B cell (primary cell): ENCODE results near the gene ECE1. TPM values are rescaled to one million over a fixed set of nuclear protein-coding genes. Genes with fewer than 3 reads are reported as not detected.

ENCODE experiments used
- ATAC-seq: fragments of 200-7000 bp; cut with Tn5 transposase; one replicate; pipeline ENCODE4 v1.10.0; 2021; ENCODE audit warnings: low read depth, mild to moderate bottlenecking, moderate number of reproducible peaks, moderate library complexity
- CTCF ChIA-PET: fragments of 350-600 bp; sonication (Branson Sonifier 250); formaldehyde crosslinking; loops from one replicate; lab custom pipeline; 2021; ENCODE audit warnings: antibody characterized with exemption, inconsistent platforms; lab: Charles Lee
- POLR2A ChIA-PET: fragments of 350-600 bp; sonication (Branson Sonifier 250); formaldehyde crosslinking; loops from one replicate; lab custom pipeline; 2021; ENCODE audit warnings: antibody characterized with exemption; lab: Charles Lee
- DNase-seq: peaks from one replicate; pipeline ENCODE4 v3.0.0; 2013
- H2AFZ ChIP-seq: 2 replicates; pipeline ENCODE4 v1.6.1; 2012; ENCODE audit warnings: mild to moderate bottlenecking, low read depth, low read length; ENCODE audit not compliant: insufficient read depth, poor library complexity, severe bottlenecking
- H3K27ac ChIP-seq, 2 donors: 1 replicate in 1 of 2; 2 replicates in 1 of 2; pipeline ENCODE4 v1.5.1; 2012 to 2013; ENCODE audit warnings: low read length in 2 of 2, mild to moderate bottlenecking in 2 of 2, moderate library complexity in 1 of 2
- H3K27me3 ChIP-seq, 4 experiments: fragments of 200-600 bp in 1 of 4; sonication (generic) in 1 of 4; replicated peaks in 1 of 4; 1 replicate in 2 of 4; 2 replicates in 2 of 4; pipeline versions ENCODE4 v1.6.1 to v1.7.0; 2013 to 2016; ENCODE audit warnings: low read length in 3 of 4, mild to moderate bottlenecking in 2 of 4, mixed read lengths in 1 of 4, moderate library complexity in 1 of 4; ENCODE audit not compliant: insufficient read depth in 4 of 4, control insufficient read depth in 3 of 4; ENCODE audit errors: control extremely low read depth in 1 of 4
- H3K36me3 ChIP-seq, 2 experiments: replicated peaks in 1 of 2; 1 replicate in 1 of 2; 2 replicates in 1 of 2; pipeline versions ENCODE4 v1.6.1 to v1.7.1; 2013; ENCODE audit warnings: low read length in 1 of 2; ENCODE audit not compliant: insufficient read depth in 2 of 2, control insufficient read depth in 1 of 2; ENCODE audit errors: control extremely low read depth in 1 of 2, extremely low read depth in 1 of 2
- H3K4me1 ChIP-seq, 2 donors: fragments of 200-600 bp in 1 of 2; sonication (generic) in 1 of 2; 1 replicate in 1 of 2; 2 replicates in 1 of 2; pipeline versions ENCODE4 v1.5.1 to v1.6.1; 2013 to 2017; ENCODE audit warnings: low read length in 2 of 2; ENCODE audit not compliant: control insufficient read depth in 2 of 2, insufficient read depth in 2 of 2
- H3K4me2 ChIP-seq: replicated peaks from 2 replicates; pipeline ENCODE3; 2012; ENCODE audit warnings: mild to moderate bottlenecking, low read depth, low read length; ENCODE audit not compliant: poor library complexity, severe bottlenecking
- H3K4me3 ChIP-seq, 5 experiments: fragments of 200-600 bp in 1 of 5; sonication (generic) in 1 of 5; 1 replicate in 3 of 5; 2 replicates in 2 of 5; pipeline versions ENCODE4 v1.5.1 to v1.7.0; 2011 to 2016; ENCODE audit warnings: low read length in 4 of 5, mild to moderate bottlenecking in 4 of 5, low read depth in 2 of 5, control low read depth in 1 of 5, moderate library complexity in 1 of 5; ENCODE audit not compliant: insufficient read depth in 1 of 5; ENCODE audit errors: control extremely low read depth in 1 of 5, extremely low read depth in 1 of 5
- H3K79me2 ChIP-seq: fragments of 200-600 bp; sonication (generic); one replicate; pipeline ENCODE4 v1.6.0; 2016; ENCODE audit warnings: low read length; ENCODE audit not compliant: control insufficient read depth, insufficient read depth
- H3K9ac ChIP-seq: fragments of 200-600 bp; sonication (generic); 2 replicates; pipeline ENCODE4 v1.6.1; 2017; ENCODE audit warnings: mild to moderate bottlenecking, low read length, moderate library complexity
- H3K9me3 ChIP-seq, 3 donors: one replicate each; pipeline versions ENCODE4 v1.6.1 to v1.7.1; 2013; ENCODE audit warnings: low read length in 2 of 3; ENCODE audit not compliant: control insufficient read depth in 2 of 3, insufficient read depth in 1 of 3; ENCODE audit errors: control extremely low read depth in 1 of 3
- H4K20me1 ChIP-seq: 2 replicates; pipeline ENCODE4 v1.6.0; 2012; ENCODE audit warnings: mild to moderate bottlenecking, low read length; ENCODE audit not compliant: insufficient read depth, control insufficient read depth, poor library complexity, severe bottlenecking
- H3K27ac Mint-ChIP-seq: one replicate; pipeline ENCODE4 v1.8.0; 2021; ENCODE audit warnings: mixed read lengths
- H3K27me3 Mint-ChIP-seq: one replicate; pipeline ENCODE4 v1.8.0; 2021; ENCODE audit warnings: mixed read lengths
- H3K4me1 Mint-ChIP-seq: one replicate; pipeline ENCODE4 v1.8.0; 2021; ENCODE audit warnings: mixed read lengths
- H3K4me3 Mint-ChIP-seq: one replicate; pipeline ENCODE4 v1.8.0; 2021; ENCODE audit warnings: mixed read lengths
- H3K9me3 Mint-ChIP-seq: one replicate; pipeline ENCODE4 v1.8.0; 2022; ENCODE audit warnings: mixed read lengths; ENCODE audit not compliant: insufficient read depth
- CTCF ChIP-seq: fragments of 200-600 bp; IDR thresholded peaks from one replicate; pipeline ENCODE4 v1.8.0; 2022; ENCODE audit warnings: antibody characterized with exemption, mild to moderate bottlenecking
- EZH2 ChIP-seq: IDR thresholded peaks from 2 replicates; pipeline ENCODE4 v1.6.1; 2012; ENCODE audit warnings: borderline replicate concordance, low read depth, mild to moderate bottlenecking, moderate library complexity, low read length; ENCODE audit not compliant: insufficient read depth, poor library complexity, severe bottlenecking
- WGBS: methylation state at CpG from one replicate; pipeline ENCODE4 v1.1.5; 2013; ENCODE audit warnings: missing lambda C conversion rate; ENCODE audit not compliant: insufficient coverage; 5-methylcytosine and 5-hydroxymethylcytosine counted together
- intact Hi-C: fragments of 100-400 bp; cut with micrococcal nuclease; formaldehyde crosslinking; loops from one replicate; pipeline ENCODE4 v1.10.0; 2022
- polyA plus RNA-seq: library from polyadenylated mRNA; depleted of rRNA; stranded (reverse); fragments of >200 nt; gene quantifications from 2 replicates; pipeline ENCODE4 v1.2.3, GENCODE V29; 2012
- total RNA-seq, 2 donors: library from RNA; stranded (reverse); fragments of 120-200 nt in 1 of 2; gene quantifications; 1 replicate in 1 of 2; 2 replicates in 1 of 2; pipeline versions ENCODE4 v1.2.3 to v1.2.4, GENCODE V29; 2013 to 2022

ECE1 gene
- total and polyA plus RNA-seq, 2 donors (not counting 1 experiment from before 2014, with no cell fraction given) = 46.7 to 133 TPM

- no peak for TF ChIP-seq EZH2
- TF ChIP-seq CTCF = no peak
- Histone ChIP-seq H3K79me2 (peaks cover 79% of the 10 kb centered on the region), H3K9ac (no peak overlapping the region)
Observed at GRCh38 chr1:21338573-21339355, 48.5 kb upstream of the ECE1 start.

More at GRCh38 chr1:21338573-21339355, 48.5 kb upstream of the ECE1 start:
- H3K4me2 ChIP-seq = no peak overlapping the region
- Mint-ChIP-seq H3K27ac (peak overlapping the region; percentile 79), H3K4me1 (peaks cover 90% of the 10 kb centered on the region), H3K9me3 (no peaks in the 10 kb centered on the region), H3K4me3 (peak overlapping the region; percentile 41), H3K27me3 (no peaks in the 10 kb centered on the region)
- no peak for DNase-seq
- WGBS = 95% methylated on average over 8 of the region's 10 CpGs
- H3K27me3 ChIP-seq = no peaks in the 10 kb centered on the region
- ChIA-PET POLR2A (no interaction called here), CTCF (interaction anchor here (1.0 to 10.3 kb wide), 8 partner anchors 10 to 82 kb away, joined by 3 to 90 read pairs (median 9); partner anchors contain the start of gene ECE1)
- H3K4me1 ChIP-seq = peaks cover 58 to 74% of the 10 kb centered on the region in 2 donors
- H4K20me1 ChIP-seq = peaks cover under 1% of the 10 kb centered on the region
- H3K9me3 ChIP-seq = no peaks in the 10 kb centered on the region
- H3K36me3 ChIP-seq = peaks cover 0 to 6% of the 10 kb centered on the region in 2 experiments
- H2AFZ ChIP-seq = no peak overlapping the region
- no peak overlapping the region for H3K27ac ChIP-seq
- no peak overlapping the region for H3K4me3 ChIP-seq
- no peak for ATAC-seq
- intact Hi-C loops = no loop called here
